HepG2 (cell line): Measurements from ENCODE around the gene SEMA5B. TPM values are rescaled to one million over a fixed set of nuclear protein-coding genes. Genes with fewer than 3 reads are reported as not detected.

Experiments
- ATAC-seq: fragments of 200-7000 bp; cut with Tn5 transposase; 3 replicates; pipeline ENCODE4 v1.9.1; 2020; ENCODE audit warnings: mild to moderate bottlenecking, moderate library complexity
- BruUV-seq: library from RNA; stranded (reverse); fragments of 400-500 nt; replicated peaks from 2 replicates; lab custom pipeline; 2021; lab: Mats Ljungman, UMichigan
- CTCF ChIA-PET: fragments of 300-600 bp; formaldehyde crosslinking; extraction: SDS; loops from one replicate; lab custom pipeline; 2021; ENCODE audit warnings: low total read pairs, inconsistent platforms, low intra/inter-chr PET ratio; lab: Yijun Ruan, JAX
- POLR2A ChIA-PET: fragments of 350-600 bp; sonication (Branson Sonifier 250); formaldehyde crosslinking; loops from one replicate; lab custom pipeline; 2020; ENCODE audit warnings: antibody characterized with exemption, inconsistent platforms; lab: Yijun Ruan, JAX
- DNase-seq: peaks from one replicate; pipeline ENCODE4 v3.0.0-alpha.2; 2015; ENCODE audit warnings: low spot score
- FAIRE-seq: peaks from 3 replicates; lab custom pipeline; 2011; peaks lifted over from hg19 to GRCh38; lab: Jason Lieb, UNC
- H2AFZ ChIP-seq: one replicate; pipeline ENCODE4 v1.6.1; 2011; ENCODE audit warnings: low read length, inconsistent platforms
- H3K27ac ChIP-seq: fragments of 300-600 bp; 3 replicates; pipeline ENCODE4 v1.8.0; 2011; ENCODE audit warnings: mixed run types, mild to moderate bottlenecking, mixed read lengths, low read length, inconsistent platforms; ENCODE audit not compliant: insufficient read depth; ENCODE audit errors: extremely low read length
- H3K27me3 ChIP-seq, 2 experiments: fragments of 200-600 bp in 1 of 2; 2 replicates in 1 of 2; 3 replicates in 1 of 2; pipeline versions ENCODE4 v1.6.0 to v1.8.0; 2011; ENCODE audit warnings: low read length in 2 of 2, mild to moderate bottlenecking in 2 of 2, moderate library complexity in 2 of 2, inconsistent platforms in 1 of 2; ENCODE audit not compliant: insufficient read depth in 2 of 2, control insufficient read depth in 1 of 2
- H3K36me3 ChIP-seq, 2 experiments: fragments of 200-600 bp in 1 of 2; replicated peaks in 1 of 2; 2 replicates in 1 of 2; 3 replicates in 1 of 2; pipeline versions ENCODE4 v1.5.1 to v1.8.0; 2011; ENCODE audit warnings: low read length in 2 of 2, inconsistent platforms in 1 of 2; ENCODE audit not compliant: insufficient read depth in 2 of 2, control insufficient read depth in 1 of 2
- H3K4me1 ChIP-seq: 2 replicates; pipeline ENCODE4 v1.5.1; 2012; ENCODE audit warnings: low read length, inconsistent platforms; ENCODE audit not compliant: insufficient read depth
- H3K4me2 ChIP-seq: 2 replicates; pipeline ENCODE4 v1.6.0; 2011; ENCODE audit warnings: low read depth, low read length, inconsistent platforms
- H3K4me3 ChIP-seq, 3 experiments: fragments of 200-600 bp in 1 of 3; sonication (generic), shearing (Covaris generic) in 1 of 3; replicated peaks in 1 of 3; 2 replicates each; pipeline ENCODE4 v1.5.1; 2011 to 2016; ENCODE audit warnings: low read length in 3 of 3, inconsistent platforms in 2 of 3, low read depth in 2 of 3, mild to moderate bottlenecking in 2 of 3, control low read depth in 1 of 3, mixed read lengths in 1 of 3; ENCODE audit not compliant: insufficient read depth in 1 of 3
- H3K79me2 ChIP-seq: one replicate; pipeline ENCODE4 v1.6.1; 2011; ENCODE audit warnings: low read length, inconsistent platforms; ENCODE audit not compliant: insufficient read depth
- H3K9ac ChIP-seq: 2 replicates; pipeline ENCODE4 v1.6.0; 2011; ENCODE audit warnings: mild to moderate bottlenecking, low read depth, low read length, inconsistent platforms; ENCODE audit not compliant: insufficient read depth
- H3K9me3 ChIP-seq: 2 replicates; pipeline ENCODE4 v1.5.1; 2012; ENCODE audit warnings: mild to moderate bottlenecking, low read length
- H4K20me1 ChIP-seq: 2 replicates; pipeline ENCODE4 v1.6.0; 2011; ENCODE audit warnings: inconsistent platforms, mild to moderate bottlenecking, low read length, moderate library complexity; ENCODE audit not compliant: insufficient read depth
- DMAP1 ChIP-seq: IDR thresholded peaks from 2 replicates; pipeline ENCODE4 v1.6.1; 2016
- KLF16 ChIP-seq, 2 experiments: sonication (generic) in 1 of 2; formaldehyde crosslinking in 1 of 2; IDR thresholded peaks; 2 replicates each; pipeline versions ENCODE4 v1.6.1 to v1.8.0; 2016 to 2023; ENCODE audit warnings: missing genetic modification reagents in 2 of 2, missing compliant biosample characterization in 1 of 2
- MBD4 ChIP-seq: IDR thresholded peaks from 2 replicates; pipeline ENCODE4 v1.6.1; 2012; ENCODE audit warnings: low read length, inconsistent platforms, borderline replicate concordance
- NCOA1 ChIP-seq: sonication (generic); formaldehyde crosslinking; IDR thresholded peaks from 2 replicates; pipeline ENCODE4 v1.9.0; 2021; ENCODE audit warnings: missing genetic modification reagents
- RNF219 ChIP-seq: sonication (generic); formaldehyde crosslinking; IDR thresholded peaks from 2 replicates; pipeline ENCODE4 v1.5.0; 2020; ENCODE audit warnings: mild to moderate bottlenecking, missing genetic modification reagents
- SP2 ChIP-seq: sonication (generic); formaldehyde crosslinking; IDR thresholded peaks from 2 replicates; pipeline ENCODE4 v1.5.1; 2020; ENCODE audit warnings: mild to moderate bottlenecking, missing genetic modification reagents
- SRSF4 ChIP-seq: fragments of 200-400 bp; formaldehyde crosslinking; IDR thresholded peaks from one replicate; pipeline ENCODE4 v1.6.1; 2018; ENCODE audit warnings: mild to moderate bottlenecking, low read depth, low read length, moderate library complexity; ENCODE audit not compliant: poor library complexity, severe bottlenecking
- TCF12 ChIP-seq, 2 experiments: fragments of 450-650 bp in 1 of 2; sonication (generic) in 1 of 2; formaldehyde crosslinking in 1 of 2; IDR thresholded peaks; 2 replicates each; pipeline versions ENCODE4 v1.6.1 to v1.8.0; 2017 to 2022; ENCODE audit warnings: antibody characterized with exemption in 1 of 2, mild to moderate bottlenecking in 1 of 2, missing genetic modification reagents in 1 of 2, moderate library complexity in 1 of 2
- TGIF2 ChIP-seq: IDR thresholded peaks from 2 replicates; pipeline ENCODE4 v1.6.1; 2016; ENCODE audit warnings: control low read depth, missing compliant biosample characterization
- ZNF12 ChIP-seq: sonication (generic); formaldehyde crosslinking; IDR thresholded peaks from 2 replicates; pipeline ENCODE4 v1.5.0; 2020; ENCODE audit warnings: missing genetic modification reagents
- ZNF124 ChIP-seq: sonication (generic); formaldehyde crosslinking; IDR thresholded peaks from 2 replicates; pipeline ENCODE4 v1.4.0; 2020; ENCODE audit warnings: missing genetic modification reagents
- ZNF160 ChIP-seq: sonication (generic); formaldehyde crosslinking; IDR thresholded peaks from 2 replicates; pipeline ENCODE4 v1.8.0; 2022; ENCODE audit warnings: mild to moderate bottlenecking, inconsistent platforms, missing genetic modification reagents
- ZNF225 ChIP-seq: sonication (generic); formaldehyde crosslinking; IDR thresholded peaks from 2 replicates; pipeline ENCODE4 v1.4.0; 2020; ENCODE audit warnings: mild to moderate bottlenecking, missing genetic modification reagents
- ZNF557 ChIP-seq: sonication (generic); formaldehyde crosslinking; IDR thresholded peaks from 2 replicates; pipeline ENCODE4 v1.4.0; 2020; ENCODE audit warnings: missing genetic modification reagents
- ZNF770 ChIP-seq: sonication (generic); formaldehyde crosslinking; IDR thresholded peaks from 2 replicates; pipeline ENCODE4 v1.5.0; 2020; ENCODE audit warnings: mild to moderate bottlenecking, missing genetic modification reagents
- ZSCAN22 ChIP-seq: sonication (generic); formaldehyde crosslinking; IDR thresholded peaks from 2 replicates; pipeline ENCODE4 v1.4.0; 2020; ENCODE audit warnings: mild to moderate bottlenecking, missing genetic modification reagents
- WGBS: methylation state at CpG from one replicate; pipeline ENCODE4 v1.1.6; 2017; ENCODE audit warnings: low lambda C conversion rate; 5-methylcytosine and 5-hydroxymethylcytosine counted together
- in situ Hi-C: cut with HindIII; loops from 2 replicates; pipeline ENCODE4 v1.10.0; 2017; ENCODE audit warnings: low pct_unique_long_range_greater_than_20kb; ENCODE audit not compliant: extremely low pct_ligation_motif_present
- intact Hi-C: fragments of 100-400 bp; cut with micrococcal nuclease; formaldehyde crosslinking; loops from one replicate; pipeline ENCODE4 v1.10.0; 2022; ENCODE audit not compliant: unreplicated experiment
- polyA plus RNA-seq, 8 experiments: library from polyadenylated mRNA; depleted of rRNA in 3 of 8; stranded (reverse) in 7 of 8; unstranded in 1 of 8; fragments of >200 nt; fragmentation: Illumina TruSeq in 4 of 8; extraction: Trizol in 4 of 8; gene quantifications; 2 replicates each; pipeline versions ENCODE4 v1.2.1 to v1.2.3, GENCODE V29; 2011 to 2016; ENCODE audit warnings: low read depth in 4 of 8, missing spikeins in 1 of 8, mixed read lengths in 1 of 8; ENCODE audit not compliant: insufficient read depth in 1 of 8
- total RNA-seq, 5 experiments: library from RNA; depleted of rRNA; stranded (reverse); fragments of >200 nt; fragmentation: Illumina TruSeq; extraction: Trizol; gene quantifications; 2 replicates each; pipeline ENCODE4 v1.2.3, GENCODE V29; 2016; ENCODE audit warnings: low read depth in 1 of 5
- TF ChIP-seq, protein P1 (sequence below): IDR thresholded peaks from 2 replicates; pipeline ENCODE4 v1.6.1; 2018; ENCODE audit warnings: missing genetic modification reagents, mild to moderate bottlenecking, missing compliant biosample characterization
- TF ChIP-seq, protein P2 (sequence below): sonication (generic); formaldehyde crosslinking; conservative IDR thresholded peaks from 2 replicates; pipeline ENCODE4 v1.4.0; 2020; ENCODE audit warnings: missing genetic modification reagents

SEMA5B gene
- total and polyA plus RNA-seq, 2 of the 13 experiments (the other 11 are each of a cell fraction or from before 2014, with no cell fraction given) = not detected

- DNase-seq (no peak), ATAC-seq (no peak)
- H3K4me2 ChIP-seq = no peak overlapping the region
- H3K79me2 ChIP-seq = no peaks in the 10 kb centered on the region
- H3K4me1 ChIP-seq = peaks cover 17% of the 10 kb centered on the region
- no peak overlapping the region for H3K4me3 ChIP-seq
- H2AFZ ChIP-seq = no peak overlapping the region
- intact Hi-C loops = no loop called here
- peaks cover 0 to 9% of the 10 kb centered on the region in 2 experiments; a peak in 1 of 5 replicates for H3K27me3 ChIP-seq
- ChIA-PET POLR2A (no interaction called here), CTCF (no interaction called here)
- no TSS peak for BruUV-seq
- no peaks in the 10 kb centered on the region for H3K36me3 ChIP-seq
- H3K9ac ChIP-seq = no peak overlapping the region
- TF ChIP-seq TCF12 (IDR thresholded peaks at IDR 0.05) = no peak
- TF ChIP-seq TCF12 (CRISPR knock-in tag; IDR thresholded peaks at IDR 0.05) = no peak
- TF ChIP-seq, protein P1, sequence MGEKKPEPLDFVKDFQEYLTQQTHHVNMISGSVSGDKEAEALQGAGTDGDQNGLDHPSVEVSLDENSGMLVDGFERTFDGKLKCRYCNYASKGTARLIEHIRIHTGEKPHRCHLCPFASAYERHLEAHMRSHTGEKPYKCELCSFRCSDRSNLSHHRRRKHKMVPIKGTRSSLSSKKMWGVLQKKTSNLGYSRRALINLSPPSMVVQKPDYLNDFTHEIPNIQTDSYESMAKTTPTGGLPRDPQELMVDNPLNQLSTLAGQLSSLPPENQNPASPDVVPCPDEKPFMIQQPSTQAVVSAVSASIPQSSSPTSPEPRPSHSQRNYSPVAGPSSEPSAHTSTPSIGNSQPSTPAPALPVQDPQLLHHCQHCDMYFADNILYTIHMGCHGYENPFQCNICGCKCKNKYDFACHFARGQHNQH = no peak
- TF ChIP-seq TGIF2 (CRISPR knock-in tag) = no peak
- TF ChIP-seq ZNF160 (CRISPR knock-in tag) = no peak
- no peak for TF ChIP-seq MBD4
- no peak for TF ChIP-seq NCOA1 (CRISPR knock-in tag)
- TF ChIP-seq RNF219 (CRISPR knock-in tag) = no peak
- no peak for TF ChIP-seq KLF16 (CRISPR knock-in tag; IDR thresholded peaks at IDR 0.05)
- TF ChIP-seq SRSF4 = no peak
- TF ChIP-seq ZNF124 = no peak
- no peak for TF ChIP-seq ZNF557 (CRISPR knock-in tag)
- no peak for TF ChIP-seq ZNF12
- no peak for TF ChIP-seq ZNF225 (CRISPR knock-in tag)
- no peak for TF ChIP-seq SP2
- no peak for TF ChIP-seq ZSCAN22
- no peak for TF ChIP-seq DMAP1
- TF ChIP-seq, protein P2, sequence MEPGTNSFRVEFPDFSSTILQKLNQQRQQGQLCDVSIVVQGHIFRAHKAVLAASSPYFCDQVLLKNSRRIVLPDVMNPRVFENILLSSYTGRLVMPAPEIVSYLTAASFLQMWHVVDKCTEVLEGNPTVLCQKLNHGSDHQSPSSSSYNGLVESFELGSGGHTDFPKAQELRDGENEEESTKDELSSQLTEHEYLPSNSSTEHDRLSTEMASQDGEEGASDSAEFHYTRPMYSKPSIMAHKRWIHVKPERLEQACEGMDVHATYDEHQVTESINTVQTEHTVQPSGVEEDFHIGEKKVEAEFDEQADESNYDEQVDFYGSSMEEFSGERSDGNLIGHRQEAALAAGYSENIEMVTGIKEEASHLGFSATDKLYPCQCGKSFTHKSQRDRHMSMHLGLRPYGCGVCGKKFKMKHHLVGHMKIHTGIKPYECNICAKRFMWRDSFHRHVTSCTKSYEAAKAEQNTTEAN (CRISPR knock-in tag) = no peak
- TF ChIP-seq ZNF770 (CRISPR knock-in tag) = no peak
- TF ChIP-seq, all 625 proteins: peak for 0
- Histone ChIP-seq H3K27ac (no peak overlapping the region), H4K20me1 (no peaks in the 10 kb centered on the region), H3K9me3 (no peaks in the 10 kb centered on the region)
- WGBS = 72% methylated on average over 3 of the region's 4 CpGs
- in situ Hi-C loops = no loop called here
- FAIRE-seq = no peak
Observed at GRCh38 chr3:122937745-122938144, 89.8 kb downstream of the SEMA5B start.
